ENCODE measurements around the gene MAP7D2.
"Not testable (repeated sequence)": the region's sequence is repeated elsewhere in the genome, so short reads cannot be mapped to it uniquely, and the experiment has no call there.

MAP7D2 gene

DNA sequence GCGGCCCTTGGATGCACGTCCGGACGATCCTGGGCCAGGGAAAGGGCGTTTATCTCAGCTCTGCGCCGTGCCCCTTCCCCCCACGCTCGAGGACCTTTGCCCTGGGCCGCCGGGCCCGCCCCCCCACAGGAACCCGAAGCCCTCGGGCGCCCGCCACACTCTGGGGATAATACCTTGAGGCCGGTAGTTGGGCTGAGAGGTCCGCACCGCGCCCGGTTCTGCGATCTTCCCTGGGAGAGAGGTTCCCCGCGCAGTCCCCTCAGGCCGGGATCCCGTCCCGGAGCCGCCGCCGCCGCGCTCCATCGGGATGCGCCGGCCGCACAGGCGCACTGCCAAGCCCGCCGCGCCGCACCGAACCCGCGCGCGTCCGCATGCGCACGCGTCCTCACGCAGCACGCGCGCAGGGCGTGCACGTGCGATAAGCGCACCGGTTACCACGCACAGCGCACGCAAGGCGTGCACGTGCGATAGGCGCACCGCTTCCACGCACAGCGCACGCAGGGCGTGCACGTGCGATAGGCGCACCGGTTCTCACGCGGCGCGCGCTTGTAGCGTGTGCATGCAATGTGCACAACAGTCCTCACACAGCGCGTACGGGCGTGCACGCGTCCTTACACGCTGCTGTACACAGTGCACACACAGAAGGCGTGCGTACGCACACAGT, at the start of gene MAP7D2:
Gene MAP7D2 (minus strand): TSS at position 331 of the 664 bp plus-strand sequence. CDS start 28 bp downstream, at position 303.
- no peak for DNase-seq (ENCODE audit: low read depth in 2 of 2)

DNA sequence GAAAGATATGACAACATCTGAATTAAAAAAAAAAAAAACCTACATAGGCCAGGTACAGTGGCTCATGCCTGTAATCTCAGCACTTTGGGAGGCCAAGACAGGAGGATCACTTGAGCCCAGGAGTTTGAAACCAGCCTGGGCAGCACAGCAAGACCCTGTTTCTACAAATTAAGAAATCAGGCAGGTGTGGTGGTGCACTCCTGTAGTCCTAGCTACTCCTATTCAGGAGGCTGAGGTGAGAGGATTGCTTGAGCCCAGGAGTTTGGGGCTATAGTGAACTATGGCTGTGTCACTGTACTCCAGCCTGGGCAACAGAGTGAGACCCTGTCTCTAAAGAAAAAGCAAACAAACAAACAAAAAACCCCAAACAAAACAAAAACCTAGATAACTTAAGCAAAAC, 45.8 kb upstream of the MAP7D2 start:
- DNase-seq (ENCODE audit: low read depth in 2 of 2), result not testable (repeated sequence)

- no peak for DNase-seq (ENCODE audit: low read depth in 2 of 2)
Observed at GRCh38 chrX:20159797-20160385, 43.2 kb upstream of the MAP7D2 start.

DNA sequence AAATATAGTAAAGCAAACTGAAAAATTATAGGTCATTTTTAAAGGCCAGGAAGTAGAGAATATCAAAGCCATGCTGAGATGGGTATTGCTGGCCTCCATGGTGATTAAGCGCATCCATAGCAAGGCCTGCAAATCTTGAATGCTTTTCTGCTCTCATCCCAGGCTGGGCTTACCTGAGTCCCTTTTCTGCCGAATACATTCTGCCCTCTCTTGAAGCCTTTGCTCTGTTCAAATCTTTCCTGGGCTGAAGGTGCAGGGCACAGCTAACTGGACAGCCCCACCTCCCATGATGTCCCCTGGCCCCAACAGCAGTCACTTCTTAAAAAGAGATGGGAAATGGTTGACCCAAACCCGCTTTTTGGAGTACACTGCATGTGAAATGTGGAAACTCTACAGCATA, 35.0 kb upstream of the MAP7D2 start:
- no peak for DNase-seq (ENCODE audit: low read depth in 2 of 2)

DNA sequence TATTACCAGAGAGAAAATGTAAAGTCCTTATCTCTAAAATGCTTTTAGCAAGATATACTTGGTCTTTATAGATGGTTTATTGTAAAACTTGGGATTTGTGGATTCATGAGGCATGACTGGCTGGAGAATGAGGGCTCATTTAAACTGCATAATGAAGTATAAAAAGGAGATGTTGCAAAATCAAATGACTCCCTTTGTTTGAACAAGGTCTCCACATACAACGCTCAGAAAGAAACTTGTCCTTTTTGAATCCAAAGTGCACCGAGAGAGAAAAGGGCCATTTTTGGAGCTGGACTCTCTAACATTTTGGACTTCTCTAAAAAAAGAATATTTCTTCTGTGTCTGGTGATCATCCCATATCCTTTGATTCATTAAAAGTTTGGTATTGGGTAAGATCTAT, 32.6 kb upstream of the MAP7D2 start:
- no peak for DNase-seq (ENCODE audit: low read depth in 2 of 2)

DNA sequence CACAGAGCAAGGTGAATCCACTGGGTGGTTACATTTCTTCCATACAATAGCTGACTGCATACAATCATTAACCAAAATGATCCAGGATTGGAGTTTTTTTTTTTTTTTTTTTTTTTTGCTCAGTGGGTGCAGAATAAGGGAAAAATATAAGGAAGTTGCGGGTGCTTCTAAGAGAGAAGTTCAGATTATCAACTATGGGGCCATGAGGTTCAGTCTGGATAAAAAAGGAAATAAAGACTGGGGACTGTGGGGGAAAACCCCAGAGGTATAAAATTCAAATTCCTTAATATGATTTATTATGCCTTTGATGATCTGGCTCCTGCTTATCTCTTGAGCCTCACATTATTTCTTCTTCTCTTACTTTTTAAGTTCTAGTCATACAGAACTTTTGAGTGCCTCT, 30.9 kb upstream of the MAP7D2 start:
- no peak for DNase-seq (ENCODE audit: low read depth in 2 of 2)

DNA sequence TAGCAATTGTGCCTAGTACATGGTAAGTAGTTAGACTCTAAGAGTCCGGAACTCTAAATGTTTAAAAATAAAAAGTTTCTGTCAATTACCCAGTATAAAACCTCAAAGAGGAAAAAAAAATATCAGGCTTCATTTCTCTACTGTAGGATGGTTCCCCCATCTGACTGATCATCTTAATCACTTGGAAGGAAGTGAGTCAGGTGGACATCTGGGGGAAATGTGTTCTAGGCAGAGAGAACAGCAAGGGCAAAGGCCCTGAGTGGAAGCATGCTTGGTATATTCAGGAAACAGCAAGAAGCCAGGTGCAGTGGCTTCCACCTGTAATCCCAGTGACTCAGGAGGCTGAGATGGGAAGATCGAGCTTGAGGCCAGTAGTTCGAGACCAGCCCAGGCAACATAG, 27.8 kb upstream of the MAP7D2 start:
- DNase-seq (ENCODE audit: low read depth in 2 of 2), result no peak

- DNase-seq (ENCODE audit: low read depth in 2 of 2), result no peak
Observed at GRCh38 chrX:20143561-20143960, 26.9 kb upstream of the MAP7D2 start.

- DNase-seq (ENCODE audit: low read depth in 2 of 2), result no peak
Observed at GRCh38 chrX:20143111-20143510, 26.4 kb upstream of the MAP7D2 start.

DNA sequence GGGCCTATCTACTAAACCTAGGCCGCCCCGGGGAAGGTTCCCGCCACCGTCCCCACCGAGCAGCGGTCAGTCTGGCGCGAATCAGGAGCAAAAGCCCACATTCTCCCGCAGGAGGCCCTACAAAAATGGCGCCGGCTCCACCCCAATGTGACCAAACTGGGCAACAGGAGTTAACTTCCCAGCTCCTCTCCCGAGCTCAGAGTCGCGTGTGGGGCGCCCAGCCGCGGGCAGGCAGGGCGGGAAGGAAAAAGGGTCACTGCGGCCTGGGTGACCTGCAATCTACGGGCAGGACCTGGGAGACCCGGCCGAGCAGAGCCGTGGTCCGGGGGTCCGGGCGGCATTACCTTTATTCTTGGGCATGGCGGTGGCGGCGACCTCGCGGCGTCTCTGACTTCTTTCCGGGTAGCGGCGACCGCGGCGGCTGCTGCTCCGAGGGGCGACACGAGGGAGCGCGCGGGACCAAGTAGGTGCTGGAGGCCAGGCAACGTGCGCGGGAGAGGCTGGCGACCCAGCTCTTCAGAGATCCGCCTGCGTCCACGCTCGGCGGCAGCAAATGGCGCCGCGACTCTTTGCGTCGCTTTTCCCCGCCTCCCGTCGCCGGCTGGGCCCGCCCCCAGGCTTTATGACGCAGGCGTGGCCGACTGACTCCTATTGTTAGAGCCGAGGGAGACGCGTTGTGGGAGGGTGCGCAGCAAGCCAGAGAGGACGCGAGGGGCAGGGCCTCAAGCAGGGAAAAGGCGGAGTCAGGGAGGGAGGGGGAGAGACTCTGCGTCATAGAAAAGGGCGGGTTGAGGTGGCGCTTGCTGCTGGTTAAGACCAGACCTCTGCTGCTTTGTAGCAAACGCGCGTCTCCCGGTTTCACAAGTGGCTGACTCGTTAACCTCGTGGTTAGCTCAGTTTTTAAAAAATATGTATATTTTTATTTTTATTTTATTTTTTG, 24.8 kb upstream of the MAP7D2 start, which contains the start of gene EIF1AX:
Gene EIF1AX (minus strand): TSS at position 558 of the 940 bp plus-strand sequence. CDS start 198 bp downstream, at position 360.
- DNase-seq (ENCODE audit: low read depth in 2 of 2), result peak; percentile 85 to 96

GRCh38 chrX:20140420-20140819, 23.7 kb upstream of the MAP7D2 start:
- no peak for DNase-seq (ENCODE audit: low read depth in 2 of 2)

DNA sequence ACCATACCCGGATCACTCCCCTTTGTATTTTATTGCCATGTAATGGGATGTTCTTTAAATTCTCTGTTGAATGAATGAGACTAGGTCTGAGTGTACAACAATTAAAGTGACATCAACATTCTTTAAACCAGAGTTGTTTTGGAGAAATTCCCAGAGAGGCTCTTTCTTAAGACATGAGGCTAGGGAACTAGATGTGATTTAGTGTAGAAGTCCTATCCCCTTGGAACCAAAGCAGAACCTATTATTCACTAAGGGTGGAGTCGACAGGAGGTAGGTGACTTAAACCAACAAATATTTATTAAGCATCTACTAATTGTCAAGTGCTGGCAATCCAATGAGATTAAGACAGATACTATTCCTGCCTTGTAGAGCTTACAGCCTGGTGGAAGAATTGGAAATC, 23.3 kb upstream of the MAP7D2 start:
- no peak for DNase-seq (ENCODE audit: low read depth in 2 of 2)

DNA sequence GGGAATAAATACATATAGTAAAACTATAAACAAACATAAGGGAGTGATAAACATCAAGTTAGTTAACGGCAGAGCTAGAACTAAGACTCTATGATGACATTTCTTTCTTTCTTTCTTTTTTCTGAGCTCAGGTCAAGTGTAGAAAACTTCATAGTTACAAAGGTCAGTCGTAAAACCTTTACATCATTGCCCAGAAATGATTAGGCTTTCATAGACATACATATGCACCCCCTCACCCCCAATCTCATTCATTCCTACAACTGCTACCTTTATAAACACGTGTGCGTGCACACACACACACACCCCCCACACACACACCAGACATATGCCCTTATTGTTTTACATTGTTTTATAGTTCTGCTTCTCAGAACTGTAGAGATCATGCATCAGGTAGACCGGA, 19.2 kb upstream of the MAP7D2 start:
- no peak for DNase-seq (ENCODE audit: low read depth in 2 of 2)

DNA sequence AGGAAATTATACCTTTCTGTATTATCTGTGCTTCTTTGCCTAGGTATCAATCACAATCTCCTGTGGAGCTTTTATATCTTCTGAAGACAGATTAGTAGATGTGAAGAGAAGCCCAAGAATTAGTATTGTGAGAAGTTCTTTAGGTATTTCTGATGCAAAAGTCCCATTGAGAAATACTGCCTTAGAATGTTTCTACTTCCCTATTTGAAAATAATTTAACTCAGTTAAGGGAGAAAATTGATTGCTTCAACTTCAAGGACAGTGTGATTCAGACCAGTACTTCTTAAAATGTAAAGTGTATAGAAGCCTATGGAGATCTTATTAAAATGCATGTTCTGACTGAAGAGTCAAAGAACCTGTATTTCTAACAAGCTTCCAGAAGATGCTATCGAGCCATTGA, 16.0 kb upstream of the MAP7D2 start:
- no peak for DNase-seq (ENCODE audit: low read depth in 2 of 2)

DNA sequence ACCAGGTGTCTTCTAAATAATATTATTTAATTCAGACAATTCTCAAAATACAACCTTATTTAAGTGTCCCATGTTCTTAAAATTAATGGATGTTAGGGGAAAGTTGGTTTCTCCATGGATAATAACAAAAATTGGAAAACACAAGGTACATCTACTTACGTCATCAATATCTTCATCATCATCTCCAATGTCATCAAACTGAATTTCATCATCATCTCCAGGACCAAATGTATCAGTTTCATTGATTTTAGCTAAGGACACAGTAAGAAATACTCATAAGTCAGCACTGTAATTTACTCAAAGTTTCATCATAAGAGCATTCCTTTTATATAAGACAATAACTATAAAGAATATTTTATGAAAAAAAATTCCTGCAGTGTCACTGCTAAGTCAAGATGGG, 13.7 kb upstream of the MAP7D2 start:
- no peak for DNase-seq (ENCODE audit: low read depth in 2 of 2)

- no peak for DNase-seq (ENCODE audit: low read depth in 2 of 2)
Observed at GRCh38 chrX:20129547-20129946, 12.8 kb upstream of the MAP7D2 start.

- no peak for DNase-seq (ENCODE audit: low read depth in 2 of 2)
Observed at GRCh38 chrX:20128670-20129069, 12.0 kb upstream of the MAP7D2 start.

- DNase-seq (ENCODE audit: low read depth in 2 of 2), result not testable (repeated sequence)
Observed at GRCh38 chrX:20127440-20127839, 10.7 kb upstream of the MAP7D2 start.

GRCh38 chrX:20126833-20127232, 10.1 kb upstream of the MAP7D2 start:
- DNase-seq (ENCODE audit: low read depth in 2 of 2), result not testable (repeated sequence)

GRCh38 chrX:20124964-20125363, 8.3 kb upstream of the MAP7D2 start:
- no peak for DNase-seq (ENCODE audit: low read depth in 2 of 2)

DNA sequence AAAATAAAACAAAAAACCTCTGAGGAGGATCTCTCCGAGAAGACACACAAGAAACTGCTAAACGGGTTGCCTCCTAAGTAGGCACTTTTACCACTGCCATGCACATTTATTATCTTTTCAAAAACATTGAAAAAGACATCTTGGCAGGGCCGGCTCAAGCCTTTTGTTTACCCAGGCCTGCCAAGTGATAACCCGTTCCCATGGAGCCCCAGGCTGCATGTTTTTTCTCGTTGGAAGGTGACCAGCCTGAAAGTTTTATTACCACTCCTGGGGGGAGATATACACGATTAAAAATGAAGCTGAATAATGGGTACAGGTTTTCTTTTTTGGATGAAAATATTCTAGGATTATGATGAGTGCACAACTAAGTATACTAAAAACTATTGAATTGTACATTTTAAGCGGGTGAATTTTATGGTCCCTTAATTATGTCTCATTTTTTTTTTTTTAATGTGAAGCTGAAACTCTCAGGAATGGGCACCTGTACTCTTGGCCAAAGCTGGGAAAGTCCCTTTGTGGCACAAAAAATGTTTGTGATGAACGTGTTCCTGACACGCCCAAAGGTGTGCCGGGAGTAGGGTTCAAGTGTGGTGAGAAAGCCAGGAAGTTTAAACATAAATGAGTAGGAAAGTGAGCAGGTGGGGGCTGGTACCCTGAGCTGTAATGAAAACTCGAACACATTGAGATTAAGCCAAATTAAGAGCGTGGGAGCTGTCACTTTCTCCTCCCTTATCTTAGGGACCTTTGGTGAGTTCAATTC, 1.5 kb upstream of the MAP7D2 start:
- DNase-seq (ENCODE audit: low read depth in 2 of 2), result no peak

- DNase-seq (ENCODE audit: low read depth in 2 of 2), result no peak
Observed at GRCh38 chrX:20116087-20116576, 575 bp downstream of the MAP7D2 start.
